ENCODE results near the gene PXN. TPM values are rescaled to one million over a fixed set of nuclear protein-coding genes. Genes with fewer than 3 reads are reported as not detected.

PXN gene
- total and polyA plus RNA-seq, 10 of the 15 experiments (the other 5 are each of a cell fraction or from before 2014, with no cell fraction given), result 1.0 to 32.0 (median 11.5) TPM

DNA sequence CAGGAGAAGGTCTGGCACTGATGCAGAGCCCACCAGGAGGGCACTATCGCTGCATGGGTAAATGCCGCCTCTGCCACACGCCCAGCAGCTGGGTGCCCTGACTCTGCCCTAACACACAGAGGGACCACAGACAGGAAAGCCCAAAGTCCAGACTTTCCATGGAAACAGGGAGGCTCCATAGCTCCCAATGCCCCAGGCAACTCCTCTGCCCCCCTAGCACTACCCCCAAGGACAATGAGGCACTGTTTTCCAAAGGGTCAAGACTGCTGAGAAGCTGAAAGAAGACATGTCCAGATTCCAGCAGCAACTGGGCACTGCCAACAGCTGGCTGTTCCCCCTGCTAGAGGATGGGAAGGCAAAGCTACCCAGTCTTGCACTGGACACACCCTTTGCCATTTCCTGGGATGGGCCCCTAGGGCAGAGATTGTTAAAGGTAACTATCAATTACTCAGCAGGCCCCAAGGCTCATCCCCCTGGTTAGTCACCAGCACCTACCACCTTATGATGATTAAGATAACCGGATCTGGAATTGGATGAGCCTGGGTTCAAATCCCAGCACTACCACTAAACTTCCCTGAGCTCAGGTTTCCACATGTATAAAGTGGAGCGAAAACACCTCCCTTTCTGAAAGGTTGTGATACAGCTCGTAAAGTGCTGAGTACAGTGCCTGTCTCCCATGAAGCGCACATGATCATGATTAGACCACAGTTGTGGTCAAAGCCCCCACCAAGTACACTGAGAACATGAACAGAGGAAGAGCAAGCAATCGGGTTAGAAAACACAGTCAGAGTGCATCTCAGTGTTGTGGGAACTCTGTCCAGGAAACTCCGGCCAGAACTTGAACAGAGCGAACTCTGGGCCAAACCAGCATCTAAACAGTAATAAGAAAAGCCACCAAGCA lies 3.3 kb downstream of the PXN start:
- TF ChIP-seq BRCA1 (IDR thresholded peaks at IDR 0.05; ENCODE audit: low read depth, low read length), result no peak
- no peak for TF ChIP-seq LARP7 (IDR thresholded peaks at IDR 0.05)
- no peak for TF ChIP-seq ESRRA (IDR thresholded peaks at IDR 0.05; ENCODE audit: low read length)
- TF ChIP-seq, protein P1, sequence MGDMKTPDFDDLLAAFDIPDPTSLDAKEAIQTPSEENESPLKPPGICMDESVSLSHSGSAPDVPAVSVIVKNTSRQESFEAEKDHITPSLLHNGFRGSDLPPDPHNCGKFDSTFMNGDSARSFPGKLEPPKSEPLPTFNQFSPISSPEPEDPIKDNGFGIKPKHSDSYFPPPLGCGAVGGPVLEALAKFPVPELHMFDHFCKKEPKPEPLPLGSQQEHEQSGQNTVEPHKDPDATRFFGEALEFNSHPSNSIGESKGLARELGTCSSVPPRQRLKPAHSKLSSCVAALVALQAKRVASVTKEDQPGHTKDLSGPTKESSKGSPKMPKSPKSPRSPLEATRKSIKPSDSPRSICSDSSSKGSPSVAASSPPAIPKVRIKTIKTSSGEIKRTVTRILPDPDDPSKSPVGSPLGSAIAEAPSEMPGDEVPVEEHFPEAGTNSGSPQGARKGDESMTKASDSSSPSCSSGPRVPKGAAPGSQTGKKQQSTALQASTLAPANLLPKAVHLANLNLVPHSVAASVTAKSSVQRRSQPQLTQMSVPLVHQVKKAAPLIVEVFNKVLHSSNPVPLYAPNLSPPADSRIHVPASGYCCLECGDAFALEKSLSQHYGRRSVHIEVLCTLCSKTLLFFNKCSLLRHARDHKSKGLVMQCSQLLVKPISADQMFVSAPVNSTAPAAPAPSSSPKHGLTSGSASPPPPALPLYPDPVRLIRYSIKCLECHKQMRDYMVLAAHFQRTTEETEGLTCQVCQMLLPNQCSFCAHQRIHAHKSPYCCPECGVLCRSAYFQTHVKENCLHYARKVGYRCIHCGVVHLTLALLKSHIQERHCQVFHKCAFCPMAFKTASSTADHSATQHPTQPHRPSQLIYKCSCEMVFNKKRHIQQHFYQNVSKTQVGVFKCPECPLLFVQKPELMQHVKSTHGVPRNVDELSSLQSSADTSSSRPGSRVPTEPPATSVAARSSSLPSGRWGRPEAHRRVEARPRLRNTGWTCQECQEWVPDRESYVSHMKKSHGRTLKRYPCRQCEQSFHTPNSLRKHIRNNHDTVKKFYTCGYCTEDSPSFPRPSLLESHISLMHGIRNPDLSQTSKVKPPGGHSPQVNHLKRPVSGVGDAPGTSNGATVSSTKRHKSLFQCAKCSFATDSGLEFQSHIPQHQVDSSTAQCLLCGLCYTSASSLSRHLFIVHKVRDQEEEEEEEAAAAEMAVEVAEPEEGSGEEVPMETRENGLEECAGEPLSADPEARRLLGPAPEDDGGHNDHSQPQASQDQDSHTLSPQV (IDR thresholded peaks at IDR 0.05), result no peak
- TF ChIP-seq FOXK2 (IDR thresholded peaks at IDR 0.05), result no peak
- TF ChIP-seq NBN (IDR thresholded peaks at IDR 0.05), result no peak
- TF ChIP-seq NR2C1 (IDR thresholded peaks at IDR 0.05), result no peak
- TF ChIP-seq SREBF1 (IDR thresholded peaks at IDR 0.05; ENCODE audit: low read length), result no peak
- TF ChIP-seq HCFC1 (IDR thresholded peaks at IDR 0.05; ENCODE audit: low read length), result no peak
- no peak for TF ChIP-seq CBFB (IDR thresholded peaks at IDR 0.05; ENCODE audit: low read depth)
- no peak for TF ChIP-seq CBX3 (IDR thresholded peaks at IDR 0.05; ENCODE audit: borderline replicate concordance, low read depth)
- TF ChIP-seq, protein P2, sequence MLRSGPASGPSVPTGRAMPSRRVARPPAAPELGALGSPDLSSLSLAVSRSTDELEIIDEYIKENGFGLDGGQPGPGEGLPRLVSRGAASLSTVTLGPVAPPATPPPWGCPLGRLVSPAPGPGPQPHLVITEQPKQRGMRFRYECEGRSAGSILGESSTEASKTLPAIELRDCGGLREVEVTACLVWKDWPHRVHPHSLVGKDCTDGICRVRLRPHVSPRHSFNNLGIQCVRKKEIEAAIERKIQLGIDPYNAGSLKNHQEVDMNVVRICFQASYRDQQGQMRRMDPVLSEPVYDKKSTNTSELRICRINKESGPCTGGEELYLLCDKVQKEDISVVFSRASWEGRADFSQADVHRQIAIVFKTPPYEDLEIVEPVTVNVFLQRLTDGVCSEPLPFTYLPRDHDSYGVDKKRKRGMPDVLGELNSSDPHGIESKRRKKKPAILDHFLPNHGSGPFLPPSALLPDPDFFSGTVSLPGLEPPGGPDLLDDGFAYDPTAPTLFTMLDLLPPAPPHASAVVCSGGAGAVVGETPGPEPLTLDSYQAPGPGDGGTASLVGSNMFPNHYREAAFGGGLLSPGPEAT (IDR thresholded peaks at IDR 0.05; ENCODE audit: low read depth), result no peak
- TF ChIP-seq MXI1 (IDR thresholded peaks at IDR 0.05; ENCODE audit: low read depth, low read length), result no peak
- TF ChIP-seq CREB1 (IDR thresholded peaks at IDR 0.05; ENCODE audit: low read depth), result no peak
- no peak for TF ChIP-seq CHD4 (IDR thresholded peaks at IDR 0.05)
- TF ChIP-seq IKZF2 (IDR thresholded peaks at IDR 0.05), result no peak
- TF ChIP-seq SUPT20H (IDR thresholded peaks at IDR 0.05; ENCODE audit: borderline replicate concordance, control insufficient read depth, low read depth, low read length), result no peak
- no peak for TF ChIP-seq POLR2A (IDR thresholded peaks at IDR 0.05; ENCODE audit: low read depth, low read length)
- no peak for TF ChIP-seq YY1 (IDR thresholded peaks at IDR 0.05; ENCODE audit: low read depth, low read length)
- no peak overlapping the region for H3K4me2 ChIP-seq (ENCODE audit: control insufficient read depth, insufficient read depth)
- H3K27me3 ChIP-seq (replicated peaks in 1 of 2; ENCODE audit: control insufficient read depth in 2 of 2, insufficient read depth in 2 of 2, low read length in 1 of 2), result peaks cover 1 to 4% of the 10 kb centered on the region in 2 experiments; a peak in 3 of 4 replicates
- WGBS (ENCODE audit: insufficient coverage, insufficient replicate concordance, low lambda C conversion rate, missing lambda C conversion rate), result 79% methylated on average over 10 of the region's 10 CpGs
- SMC1A ChIA-PET (ENCODE audit: uncharacterized antibody, unreplicated experiment), result interaction anchor here (0.7 to 7.8 kb wide), 6 partner anchors 9 to 33 kb away, joined by 3 to 152 read pairs (median 3); partner anchors contain the start of gene RNU4-2
- BruUV-seq (replicated peaks), result no TSS peak
- H2AFZ ChIP-seq (ENCODE audit: control insufficient read depth, low read depth, low read length), result no peak overlapping the region
- FAIRE-seq (no peak), ATAC-seq (no peak), DNase-seq (ENCODE audit: low read depth, low spot score) (no peak)
- H3K9me3 ChIP-seq (replicated peaks; ENCODE audit: control insufficient read depth, insufficient read depth, low read length), result no peaks in the 10 kb centered on the region
- H3K9ac ChIP-seq (ENCODE audit: control insufficient read depth, insufficient read depth, low read length), result no peak overlapping the region
- RAD21 ChIA-PET (ENCODE audit: unreplicated experiment), result interaction anchor here (0.6 to 4.1 kb wide), 8 partner anchors 9 to 142 kb away, joined by 3 to 37 read pairs (median 6); partner anchors contain the start of gene RPLP0
- intact Hi-C loops (cut with micrococcal nuclease; ENCODE audit: unreplicated experiment) (loop anchor here (10.0 kb wide), 1 partner anchor 147 kb away; the partner anchor contains the start of gene RAB35), in situ Hi-C loops (cut with MboI) (no loop called here)
- CTCF ChIA-PET, result interaction anchor here (1.1 to 9.8 kb wide), 7 partner anchors 13 to 66 kb away, joined by 3 to 287 read pairs (median 6); partner anchors contain the start of gene RPLP0
- no peaks in the 10 kb centered on the region for H4K20me1 ChIP-seq (ENCODE audit: control insufficient read depth, insufficient read depth)
- no peak overlapping the region for H3K27ac ChIP-seq (ENCODE audit: control insufficient read depth, insufficient read depth)
- 0 out of 2 replicates have a peak, but pooled peaks cover 3% of the 10 kb centered on the region for H3K4me1 ChIP-seq (ENCODE audit: control insufficient read depth, insufficient read depth, low read length)
- no peak overlapping the region for H3K4me3 ChIP-seq
- POLR2A ChIA-PET, result interaction anchor here (0.6 to 2.2 kb wide), 5 partner anchors 9 to 174 kb away, joined by 4 to 13 read pairs (median 6); no protein-coding TSS in a partner anchor
- no peaks in the 10 kb centered on the region for H3K79me2 ChIP-seq (ENCODE audit: control insufficient read depth, insufficient read depth, low read length)
- H3K36me3 ChIP-seq (ENCODE audit: control insufficient read depth in 2 of 2, insufficient read depth in 2 of 2, low read length in 1 of 2), result no peaks in the 10 kb centered on the region
